ENCODE results near the gene ATF4.

The ATF4 gene

GRCh38 chr22:39520226-39521105, at the start of gene ATF4:
Gene ATF4, plus strand, starts transcription at chr22:39520562. Its CDS starts 884 bp downstream, at chr22:39521446.
- TF ChIP-seq EZH2phosphoT487 (IDR thresholded peaks at IDR 0.05; ENCODE audit: borderline replicate concordance) (no peak), CTCF (conservative IDR thresholded peaks at IDR 0.05; ENCODE audit: low read length) (no peak)
- Histone ChIP-seq H3K4me3 (ENCODE audit: low read length, poor library complexity, severe bottlenecking) (peak within 1 kb of the TSS; percentile 99), H4K20me1 (ENCODE audit: insufficient read depth, low read length, poor library complexity, severe bottlenecking) (peaks cover 50% of the 10 kb centered on the region), H3K79me2 (ENCODE audit: insufficient read depth, low read length) (peaks cover 73% of the 10 kb centered on the region), H2AFZ (ENCODE audit: low read length) (peak within 1 kb of the TSS; percentile 99), H3K4me1 (ENCODE audit: insufficient read depth, low read length, poor library complexity, severe bottlenecking) (peaks cover 34% of the 10 kb centered on the region), H3K9me2 (replicated peaks; ENCODE audit: low read depth, low read length) (no peaks in the 10 kb centered on the region), H3K4me2 (ENCODE audit: low read depth, low read length, poor library complexity, severe bottlenecking) (peak within 1 kb of the TSS; percentile 95), H3F3A (ENCODE audit: low read depth) (peaks cover 13% of the 10 kb centered on the region), H3K9ac (ENCODE audit: low read depth, low read length, poor library complexity, severe bottlenecking) (peak within 1 kb of the TSS; percentile 100), H3K36me3 (ENCODE audit: insufficient read depth, low read length) (peaks cover 57% of the 10 kb centered on the region), H3K9me3 (ENCODE audit: insufficient read depth, low read depth, low read length) (no peaks in the 10 kb centered on the region), H3K27me3 (ENCODE audit: insufficient read depth, low read length, poor library complexity, severe bottlenecking) (peaks cover 13% of the 10 kb centered on the region)

- H3K79me2 ChIP-seq (ENCODE audit: insufficient read depth, low read length): peaks cover 6% of the 10 kb centered on the region; the same call in 1 of the 2 replicates
- no peaks in the 10 kb centered on the region for H3K27me3 ChIP-seq (ENCODE audit: insufficient read depth, low read length, poor library complexity, severe bottlenecking)
- H3K4me3 ChIP-seq (ENCODE audit: low read length, poor library complexity, severe bottlenecking): peak overlapping the region; percentile 16
- peak overlapping the region; percentile 53 for H3K9ac ChIP-seq (ENCODE audit: low read depth, low read length, poor library complexity, severe bottlenecking)
- H3F3A ChIP-seq (ENCODE audit: low read depth): no peaks in the 10 kb centered on the region
- no peak for TF ChIP-seq CTCF (conservative IDR thresholded peaks at IDR 0.05; ENCODE audit: low read length)
- TF ChIP-seq EZH2phosphoT487 (IDR thresholded peaks at IDR 0.05; ENCODE audit: borderline replicate concordance): no peak
- no peaks in the 10 kb centered on the region for H3K9me2 ChIP-seq (replicated peaks; ENCODE audit: low read depth, low read length)
- H4K20me1 ChIP-seq (ENCODE audit: insufficient read depth, low read length, poor library complexity, severe bottlenecking): no peaks in the 10 kb centered on the region
- peaks cover 38% of the 10 kb centered on the region for H3K4me1 ChIP-seq (ENCODE audit: insufficient read depth, low read length, poor library complexity, severe bottlenecking)
- no peaks in the 10 kb centered on the region for H3K9me3 ChIP-seq (ENCODE audit: insufficient read depth, low read depth, low read length)
- H3K4me2 ChIP-seq (ENCODE audit: low read depth, low read length, poor library complexity, severe bottlenecking): peak overlapping the region; percentile 63
- H2AFZ ChIP-seq (ENCODE audit: low read length): no peak overlapping the region
- no peaks in the 10 kb centered on the region for H3K36me3 ChIP-seq (ENCODE audit: insufficient read depth, low read length)
Measured at GRCh38 chr22:39471381-39472141, 48.8 kb upstream of the ATF4 start.

GRCh38 chr22:39472570-39473556, 47.5 kb upstream of the ATF4 start:
- Histone ChIP-seq H3K36me3 (ENCODE audit: insufficient read depth, low read length) (peaks cover 4% of the 10 kb centered on the region; the same call in 1 of the 2 replicates), H3K27me3 (ENCODE audit: insufficient read depth, low read length, poor library complexity, severe bottlenecking) (no peaks in the 10 kb centered on the region), H3K9me2 (replicated peaks; ENCODE audit: low read depth, low read length) (no peaks in the 10 kb centered on the region), H3K4me2 (ENCODE audit: low read depth, low read length, poor library complexity, severe bottlenecking) (peak overlapping the region; percentile 63), H3K4me1 (ENCODE audit: insufficient read depth, low read length, poor library complexity, severe bottlenecking) (peaks cover 38% of the 10 kb centered on the region), H3F3A (ENCODE audit: low read depth) (no peaks in the 10 kb centered on the region), H3K9me3 (ENCODE audit: insufficient read depth, low read depth, low read length) (no peaks in the 10 kb centered on the region), H2AFZ (ENCODE audit: low read length) (no peak overlapping the region), H3K79me2 (ENCODE audit: insufficient read depth, low read length) (peaks cover 6% of the 10 kb centered on the region; the same call in 1 of the 2 replicates), H3K9ac (ENCODE audit: low read depth, low read length, poor library complexity, severe bottlenecking) (peak overlapping the region; percentile 53), H4K20me1 (ENCODE audit: insufficient read depth, low read length, poor library complexity, severe bottlenecking) (no peaks in the 10 kb centered on the region), H3K4me3 (ENCODE audit: low read length, poor library complexity, severe bottlenecking) (peak overlapping the region; percentile 16)
- no peak for TF ChIP-seq CTCF (conservative IDR thresholded peaks at IDR 0.05; ENCODE audit: low read length)
- TF ChIP-seq EZH2phosphoT487 (IDR thresholded peaks at IDR 0.05; ENCODE audit: borderline replicate concordance): no peak

Measured in Loucy (cell line).